ENCODE measurements around the gene UBA5.

UBA5 gene

GRCh38 chr3:132722165-132723023 lies 62.3 kb downstream of the UBA5 start, which contains the start of gene NPHP3:
NPHP3 (minus strand) TSS chr3:132722409; CDS start chr3:132722355, 54 bp downstream.
- DNase-seq: peak; percentile 83 to 84

DNA sequence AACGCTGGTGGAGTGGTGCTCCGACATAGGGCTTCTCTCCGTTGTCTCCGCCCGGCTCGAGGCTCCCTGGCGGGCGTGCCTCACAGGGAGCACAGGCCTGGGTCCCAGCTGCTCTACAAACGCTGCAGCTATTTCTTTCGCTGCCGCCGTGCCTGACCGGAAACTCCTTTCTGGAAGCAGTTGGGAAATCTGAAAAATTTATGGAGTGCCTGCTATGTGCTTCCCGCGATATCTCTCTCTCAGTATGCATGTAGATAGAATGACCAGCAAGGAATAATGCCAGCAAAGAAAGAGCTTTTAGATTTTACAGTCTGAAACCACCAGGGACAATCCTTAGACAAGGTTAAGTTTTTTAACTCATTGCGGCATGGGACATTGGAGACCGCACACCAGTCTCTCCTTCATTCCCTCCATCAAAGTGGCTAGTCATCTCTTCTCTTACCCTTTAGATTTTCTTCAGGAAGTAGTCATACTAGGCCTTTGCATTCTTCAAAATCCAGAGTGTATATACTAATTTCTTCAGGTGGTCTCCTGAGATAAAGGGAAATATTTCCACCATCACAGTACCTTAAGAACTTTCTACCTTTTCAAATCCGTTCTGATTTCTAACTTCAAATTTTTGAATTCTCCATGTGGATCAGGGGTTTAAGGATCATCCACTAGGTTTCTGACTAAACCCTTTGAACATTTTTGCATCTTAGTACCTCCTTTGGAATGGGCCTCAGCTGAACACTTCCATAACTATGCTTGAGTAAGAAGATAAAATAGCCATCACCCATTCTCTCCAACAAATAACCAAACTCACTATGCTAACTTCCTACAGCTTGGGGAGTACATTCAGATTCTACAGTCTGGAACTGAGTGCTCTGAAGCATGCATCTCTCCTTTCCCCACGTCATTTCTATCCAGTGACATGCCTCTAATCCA lies 63.2 kb downstream of the UBA5 start:
- no peak for DNase-seq

- DNase-seq: peak; percentile 2 to 35
These were observed 66.3 kb downstream of the UBA5 start for GRCh38 chr3:132726341-132726823.

Measured in NCI-H1930 (cell line).